Fibroblast of lung (primary cell): Measurements from ENCODE around the gene YARS2. TPM values are rescaled to one million over a fixed set of nuclear protein-coding genes. Genes with fewer than 3 reads are reported as not detected.

Source experiments
- DNase-seq, 2 donors: peaks; one replicate each; pipeline versions ENCODE4 v3.0.0 to v3.0.0-alpha.2; 2010; ENCODE audit warnings: low read depth in 2 of 2
- H2AFZ ChIP-seq: 2 replicates; pipeline ENCODE4 v1.5.1; 2012; ENCODE audit warnings: low read length, control low read depth, inconsistent platforms
- H3K27ac ChIP-seq: 2 replicates; pipeline ENCODE4 v1.5.1; 2011; ENCODE audit warnings: low read length, control low read depth; ENCODE audit not compliant: insufficient read depth
- H3K27me3 ChIP-seq: 2 replicates; pipeline ENCODE4 v1.5.1; 2011; ENCODE audit warnings: mild to moderate bottlenecking, low read length; ENCODE audit not compliant: control insufficient read depth, insufficient read depth
- H3K36me3 ChIP-seq: 2 replicates; pipeline ENCODE4 v1.5.1; 2011; ENCODE audit warnings: low read length; ENCODE audit not compliant: control insufficient read depth, insufficient read depth
- H3K4me1 ChIP-seq: 2 replicates; pipeline ENCODE4 v1.5.1; 2011; ENCODE audit warnings: low read length; ENCODE audit not compliant: control insufficient read depth, insufficient read depth; ENCODE audit errors: extremely low read depth
- H3K4me2 ChIP-seq: 2 replicates; pipeline ENCODE4 v1.5.1; 2011; ENCODE audit warnings: low read length, control low read depth; ENCODE audit not compliant: insufficient read depth; ENCODE audit errors: extremely low read depth
- H3K4me3 ChIP-seq, 4 experiments: fragments of 200-600 bp in 1 of 4; sonication (generic) in 1 of 4; replicated peaks in 1 of 4; 2 replicates each; pipeline ENCODE4 v1.5.1; 2011 to 2016; ENCODE audit warnings: low read length in 4 of 4, low read depth in 3 of 4, mild to moderate bottlenecking in 3 of 4, control low read depth in 2 of 4, inconsistent platforms in 1 of 4, mixed read lengths in 1 of 4; ENCODE audit not compliant: insufficient read depth in 1 of 4; ENCODE audit errors: control extremely low read depth in 1 of 4
- H3K79me2 ChIP-seq: 2 replicates; pipeline ENCODE4 v1.5.1; 2012; ENCODE audit warnings: mild to moderate bottlenecking, low read length, inconsistent platforms; ENCODE audit not compliant: control insufficient read depth, insufficient read depth
- H3K9ac ChIP-seq: 2 replicates; pipeline ENCODE4 v1.5.1; 2011; ENCODE audit warnings: mild to moderate bottlenecking, low read length, control low read depth; ENCODE audit not compliant: insufficient read depth
- H3K9me3 ChIP-seq: 2 replicates; pipeline ENCODE4 v1.5.1; 2012; ENCODE audit warnings: low read depth, low read length; ENCODE audit not compliant: control insufficient read depth, insufficient read depth
- H4K20me1 ChIP-seq: 2 replicates; pipeline ENCODE4 v1.5.1; 2011; ENCODE audit warnings: low read length; ENCODE audit not compliant: control insufficient read depth, insufficient read depth; ENCODE audit errors: extremely low read depth
- EZH2 ChIP-seq: IDR thresholded peaks from 2 replicates; pipeline ENCODE4 v1.5.1; 2012; ENCODE audit warnings: low read length, control low read depth, mild to moderate bottlenecking; ENCODE audit errors: missing control alignments
- polyA minus RNA-seq: library from RNA; depleted of rRNA, polyadenylated mRNA; stranded (reverse); fragments of >200 nt; gene quantifications from 2 replicates; pipeline ENCODE4 v1.2.3, GENCODE V29; 2011; ENCODE audit warnings: low replicate concordance
- polyA plus RNA-seq, 2 donors: library from polyadenylated mRNA; depleted of rRNA in 1 of 2; stranded (reverse) in 1 of 2; unstranded in 1 of 2; fragments of >200 nt; gene quantifications; 2 replicates each; pipeline ENCODE4 v1.2.1, GENCODE V29; 2011 to 2012; ENCODE audit warnings: missing spikeins in 1 of 2
- total RNA-seq: library from RNA; depleted of rRNA; stranded (reverse); fragments of >200 nt; gene quantifications from 2 replicates; pipeline ENCODE4 v1.2.1, GENCODE V29; 2014
- TF ChIP-seq, protein P1 (sequence below), 2 donors: IDR thresholded peaks in 1 of 2; conservative IDR thresholded peaks in 1 of 2; 1 replicate in 1 of 2; 2 replicates in 1 of 2; pipeline ENCODE4 v1.5.1; 2011 to 2012; ENCODE audit warnings: low read length in 2 of 2, control low read depth in 1 of 2, inconsistent platforms in 1 of 2, low read depth in 1 of 2, mild to moderate bottlenecking in 1 of 2

YARS2 gene
- total RNA-seq (27.1 and 28.5 TPM in 2 replicates), polyA plus RNA-seq (17.8 and 18.4 TPM in 2 replicates), polyA minus RNA-seq (5.6 and 7.5 TPM in 2 replicates)
- 15.1 and 15.5 TPM in 2 replicates for polyA plus RNA-seq (2012)

DNA sequence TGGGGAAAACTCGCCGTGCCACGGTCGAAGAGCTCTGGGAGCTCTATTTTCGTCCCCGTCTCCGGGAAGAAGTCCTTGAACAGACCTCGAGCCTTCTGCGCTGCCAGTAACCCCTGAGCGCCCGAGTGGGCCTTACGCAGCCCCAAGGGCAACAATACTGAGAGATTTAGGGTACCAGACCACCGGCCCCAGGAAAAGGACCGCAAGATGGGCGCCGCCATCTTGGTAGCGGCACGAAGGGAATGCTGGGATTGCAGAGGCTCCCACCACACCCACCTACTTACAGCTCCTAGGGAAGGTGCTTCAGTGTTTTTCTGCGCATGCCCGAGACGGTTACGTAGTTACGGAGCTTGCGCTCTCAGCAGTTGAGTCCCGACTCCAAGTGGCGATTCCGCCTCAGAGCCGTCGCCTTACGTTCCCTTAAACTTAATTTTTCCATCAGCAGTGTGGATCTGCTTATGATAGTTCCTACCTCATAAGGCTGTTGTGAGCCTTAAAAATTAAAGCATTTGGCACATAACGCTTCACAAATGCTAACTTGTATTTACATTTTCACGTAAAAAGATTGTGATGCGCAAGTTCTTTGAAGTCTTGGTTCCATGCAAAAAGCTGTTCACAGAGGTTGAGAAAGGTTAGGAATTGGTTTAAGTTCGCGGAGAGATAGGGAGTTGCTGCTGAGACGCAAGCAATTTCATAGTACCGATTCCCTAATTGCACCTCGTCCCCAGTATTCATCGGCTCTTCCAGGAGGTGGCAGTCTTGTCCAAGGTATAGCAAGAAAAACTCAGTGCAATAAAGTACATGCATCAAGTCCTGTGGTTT, at the start of gene YARS2:
Gene YARS2 (minus strand): TSS at position 244 of the 822 bp plus-strand sequence. CDS start 23 bp downstream, at position 221.
- H3K4me3 ChIP-seq, result peak within 1 kb of the TSS; percentile 83 to 100 (median 96)
- no peaks in the 10 kb centered on the region for H3K9me3 ChIP-seq
- DNase-seq, result peak; percentile 98 to 99
- TF ChIP-seq, protein P1, sequence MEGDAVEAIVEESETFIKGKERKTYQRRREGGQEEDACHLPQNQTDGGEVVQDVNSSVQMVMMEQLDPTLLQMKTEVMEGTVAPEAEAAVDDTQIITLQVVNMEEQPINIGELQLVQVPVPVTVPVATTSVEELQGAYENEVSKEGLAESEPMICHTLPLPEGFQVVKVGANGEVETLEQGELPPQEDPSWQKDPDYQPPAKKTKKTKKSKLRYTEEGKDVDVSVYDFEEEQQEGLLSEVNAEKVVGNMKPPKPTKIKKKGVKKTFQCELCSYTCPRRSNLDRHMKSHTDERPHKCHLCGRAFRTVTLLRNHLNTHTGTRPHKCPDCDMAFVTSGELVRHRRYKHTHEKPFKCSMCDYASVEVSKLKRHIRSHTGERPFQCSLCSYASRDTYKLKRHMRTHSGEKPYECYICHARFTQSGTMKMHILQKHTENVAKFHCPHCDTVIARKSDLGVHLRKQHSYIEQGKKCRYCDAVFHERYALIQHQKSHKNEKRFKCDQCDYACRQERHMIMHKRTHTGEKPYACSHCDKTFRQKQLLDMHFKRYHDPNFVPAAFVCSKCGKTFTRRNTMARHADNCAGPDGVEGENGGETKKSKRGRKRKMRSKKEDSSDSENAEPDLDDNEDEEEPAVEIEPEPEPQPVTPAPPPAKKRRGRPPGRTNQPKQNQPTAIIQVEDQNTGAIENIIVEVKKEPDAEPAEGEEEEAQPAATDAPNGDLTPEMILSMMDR (conservative IDR thresholded peaks at IDR 0.05 in 1 of 2, IDR thresholded peaks at IDR 0.05 in 1 of 2; ENCODE audit: low read depth in 1 of 2, low read length in 2 of 2), result peak; percentile 76 to 82
- no peak for TF ChIP-seq EZH2
- peaks cover 3% of the 10 kb centered on the region for H3K36me3 ChIP-seq
- no peaks in the 10 kb centered on the region for H4K20me1 ChIP-seq
- peak within 1 kb of the TSS; percentile 93 for H3K27ac ChIP-seq
- peaks cover 2% of the 10 kb centered on the region for H3K4me1 ChIP-seq
- H3K9ac ChIP-seq, result peak within 1 kb of the TSS; percentile 90
- H2AFZ ChIP-seq, result peak within 1 kb of the TSS; percentile 97
- no peaks in the 10 kb centered on the region for H3K27me3 ChIP-seq
- H3K4me2 ChIP-seq, result peak within 1 kb of the TSS; percentile 99
- H3K79me2 ChIP-seq, result peaks cover 18% of the 10 kb centered on the region

DNA sequence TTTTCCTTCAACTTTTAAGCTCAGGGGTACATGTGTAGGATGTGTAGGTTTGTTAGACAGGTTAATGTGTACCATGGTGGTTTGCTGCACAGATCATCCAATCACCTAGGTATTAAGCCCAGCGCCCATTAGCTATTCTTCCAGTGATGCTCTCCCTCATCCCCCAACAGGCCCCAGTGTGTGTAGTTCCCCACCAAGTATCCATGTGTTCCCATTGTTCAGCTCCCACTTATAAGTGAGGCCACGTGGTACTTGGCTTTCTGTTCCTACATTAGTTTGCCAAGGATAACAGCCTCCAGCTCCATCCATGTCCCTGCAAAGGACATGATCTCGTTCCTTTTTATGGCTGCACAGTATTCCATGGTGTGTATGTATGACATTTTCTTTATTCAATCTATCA, 48.6 kb upstream of the YARS2 start:
- Histone ChIP-seq H3K9me3 (no peaks in the 10 kb centered on the region), H3K4me1 (no peaks in the 10 kb centered on the region), H3K27ac (no peak overlapping the region), H3K79me2 (no peaks in the 10 kb centered on the region), H3K36me3 (no peaks in the 10 kb centered on the region), H2AFZ (no peak overlapping the region), H4K20me1 (no peaks in the 10 kb centered on the region), H3K4me3 (no peak overlapping the region), H3K27me3 (no peaks in the 10 kb centered on the region), H3K4me2 (no peak overlapping the region), H3K9ac (no peak overlapping the region)
- no peak for TF ChIP-seq EZH2
- TF ChIP-seq, protein P1 (conservative IDR thresholded peaks at IDR 0.05 in 1 of 2, IDR thresholded peaks at IDR 0.05 in 1 of 2; ENCODE audit: low read depth in 1 of 2, low read length in 2 of 2), result no peak
- no peak for DNase-seq

DNA sequence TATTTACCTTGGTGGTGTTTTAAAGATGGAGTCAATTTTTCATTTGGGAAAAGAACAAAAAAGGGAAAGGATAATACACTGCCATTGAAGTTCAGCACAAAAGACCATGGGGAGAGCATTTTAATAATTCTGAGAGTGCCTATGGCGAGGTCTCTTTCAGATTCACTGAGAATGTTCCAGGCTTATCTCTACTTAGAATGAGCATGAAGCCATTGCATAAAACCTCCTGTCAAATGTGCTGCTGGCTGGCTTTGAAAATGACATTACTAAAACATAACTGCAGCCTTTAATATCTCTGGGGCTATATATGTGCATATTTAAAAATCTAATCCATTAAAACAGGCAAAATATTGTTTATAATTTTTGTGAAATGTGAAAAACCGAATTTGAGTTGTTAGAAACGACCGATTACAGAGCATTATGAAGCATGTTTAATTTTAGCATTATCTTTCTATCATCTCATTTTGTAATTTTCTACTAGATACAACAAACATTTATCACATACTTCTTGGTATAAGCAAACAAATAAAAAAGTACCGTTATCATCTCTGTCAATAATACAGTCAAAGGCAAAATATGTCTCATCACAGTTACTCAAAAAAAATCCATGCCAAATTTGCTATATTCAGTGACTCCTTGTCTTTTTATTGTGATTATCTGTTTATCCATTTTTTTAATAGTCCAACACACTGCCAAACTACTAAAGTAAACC, 45.7 kb upstream of the YARS2 start:
- Histone ChIP-seq H3K4me1 (no peaks in the 10 kb centered on the region), H3K36me3 (no peaks in the 10 kb centered on the region), H3K27me3 (no peaks in the 10 kb centered on the region), H3K9ac (no peak overlapping the region), H3K4me2 (no peak overlapping the region), H4K20me1 (no peaks in the 10 kb centered on the region), H2AFZ (no peak overlapping the region), H3K9me3 (no peaks in the 10 kb centered on the region), H3K27ac (no peak overlapping the region), H3K4me3 (no peak overlapping the region), H3K79me2 (no peaks in the 10 kb centered on the region)
- no peak for DNase-seq
- TF ChIP-seq, protein P1 (conservative IDR thresholded peaks at IDR 0.05 in 1 of 2, IDR thresholded peaks at IDR 0.05 in 1 of 2; ENCODE audit: low read depth in 1 of 2, low read length in 2 of 2), result no peak
- TF ChIP-seq EZH2, result no peak
